DOHH2 (cell line): ENCODE measurements around the gene ACO1.

Experiments
- H3F3A ChIP-seq: fragments of 200-600 bp; sonication (generic), shearing (Covaris generic); 2 replicates; pipeline ENCODE4 v1.6.0; 2016; ENCODE audit warnings: antibody characterized with exemption, mild to moderate bottlenecking; ENCODE audit not compliant: control insufficient read depth, insufficient read depth
- H3K27ac ChIP-seq: fragments of 200-600 bp; sonication (generic); 2 replicates; pipeline ENCODE4 v1.5.1; 2014; ENCODE audit warnings: low read depth, mild to moderate bottlenecking, low read length, moderate library complexity
- H3K27me3 ChIP-seq: fragments of 200-600 bp; sonication (generic); 2 replicates; pipeline ENCODE4 v1.6.1; 2014; ENCODE audit warnings: mild to moderate bottlenecking, low read length, mixed read lengths; ENCODE audit not compliant: control insufficient read depth
- H3K36me3 ChIP-seq: fragments of 200-600 bp; sonication (generic); 2 replicates; pipeline ENCODE4 v1.6.1; 2014; ENCODE audit warnings: mild to moderate bottlenecking, low read length, moderate library complexity, mixed read lengths; ENCODE audit not compliant: control insufficient read depth
- H3K4me1 ChIP-seq: fragments of 200-600 bp; sonication (generic); 2 replicates; pipeline ENCODE4 v1.6.1; 2014; ENCODE audit warnings: mild to moderate bottlenecking, low read length, mixed read lengths; ENCODE audit not compliant: control insufficient read depth
- H3K4me2 ChIP-seq: fragments of 200-600 bp; sonication (generic); 2 replicates; pipeline ENCODE4 v1.6.0; 2014; ENCODE audit warnings: mild to moderate bottlenecking, low read length, moderate library complexity
- H3K4me3 ChIP-seq: fragments of 200-600 bp; sonication (generic); 2 replicates; pipeline ENCODE4 v1.5.1; 2014; ENCODE audit warnings: mild to moderate bottlenecking, low read length, mixed read lengths
- H3K79me2 ChIP-seq: fragments of 200-600 bp; sonication (generic); 2 replicates; pipeline ENCODE4 v1.6.1; 2014; ENCODE audit warnings: mild to moderate bottlenecking, low read length, mixed read lengths; ENCODE audit not compliant: control insufficient read depth
- H3K9me2 ChIP-seq: fragments of 200-600 bp; sonication (generic); replicated peaks from 2 replicates; pipeline ENCODE4 v1.6.1; 2014; ENCODE audit warnings: mild to moderate bottlenecking, low read length, mixed read lengths; ENCODE audit not compliant: control insufficient read depth
- H3K9me3 ChIP-seq: fragments of 200-600 bp; sonication (generic); 2 replicates; pipeline ENCODE4 v1.6.1; 2014; ENCODE audit warnings: antibody characterized with exemption, low read length, mixed read lengths; ENCODE audit not compliant: control insufficient read depth, insufficient read depth
- H4K20me1 ChIP-seq: fragments of 200-600 bp; sonication (generic); 2 replicates; pipeline ENCODE4 v1.6.0; 2014; ENCODE audit warnings: low read depth, mild to moderate bottlenecking, antibody characterized with exemption, low read length, moderate library complexity; ENCODE audit not compliant: control insufficient read depth, insufficient read depth
- EZH2phosphoT487 ChIP-seq: fragments of 200-600 bp; sonication (generic); IDR thresholded peaks from 2 replicates; pipeline ENCODE4 v1.6.1; 2017; ENCODE audit warnings: borderline replicate concordance, mild to moderate bottlenecking, antibody characterized with exemption, low read length, moderate library complexity, mixed read lengths
- TF ChIP-seq, protein P1 (sequence below): fragments of 200-600 bp; sonication (generic); IDR thresholded peaks from one replicate; pipeline ENCODE4 v1.5.1; 2014; ENCODE audit warnings: antibody characterized with exemption, mild to moderate bottlenecking, low read depth, low read length; ENCODE audit not compliant: poor library complexity, severe bottlenecking

ACO1 gene

GRCh38 chr9:32404856-32405255 is 20.4 kb downstream of the ACO1 start:
- H3K79me2 ChIP-seq, result no peaks in the 10 kb centered on the region
- TF ChIP-seq, protein P1, sequence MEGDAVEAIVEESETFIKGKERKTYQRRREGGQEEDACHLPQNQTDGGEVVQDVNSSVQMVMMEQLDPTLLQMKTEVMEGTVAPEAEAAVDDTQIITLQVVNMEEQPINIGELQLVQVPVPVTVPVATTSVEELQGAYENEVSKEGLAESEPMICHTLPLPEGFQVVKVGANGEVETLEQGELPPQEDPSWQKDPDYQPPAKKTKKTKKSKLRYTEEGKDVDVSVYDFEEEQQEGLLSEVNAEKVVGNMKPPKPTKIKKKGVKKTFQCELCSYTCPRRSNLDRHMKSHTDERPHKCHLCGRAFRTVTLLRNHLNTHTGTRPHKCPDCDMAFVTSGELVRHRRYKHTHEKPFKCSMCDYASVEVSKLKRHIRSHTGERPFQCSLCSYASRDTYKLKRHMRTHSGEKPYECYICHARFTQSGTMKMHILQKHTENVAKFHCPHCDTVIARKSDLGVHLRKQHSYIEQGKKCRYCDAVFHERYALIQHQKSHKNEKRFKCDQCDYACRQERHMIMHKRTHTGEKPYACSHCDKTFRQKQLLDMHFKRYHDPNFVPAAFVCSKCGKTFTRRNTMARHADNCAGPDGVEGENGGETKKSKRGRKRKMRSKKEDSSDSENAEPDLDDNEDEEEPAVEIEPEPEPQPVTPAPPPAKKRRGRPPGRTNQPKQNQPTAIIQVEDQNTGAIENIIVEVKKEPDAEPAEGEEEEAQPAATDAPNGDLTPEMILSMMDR, result no peak
- no peak for TF ChIP-seq EZH2phosphoT487
- no peak overlapping the region for H3K27ac ChIP-seq
- H3K4me1 ChIP-seq, result no peaks in the 10 kb centered on the region
- no peaks in the 10 kb centered on the region for H3K9me3 ChIP-seq
- H3K4me2 ChIP-seq, result no peak overlapping the region
- no peaks in the 10 kb centered on the region for H4K20me1 ChIP-seq
- no peaks in the 10 kb centered on the region for H3K9me2 ChIP-seq
- no peak overlapping the region for H3K4me3 ChIP-seq
- H3K36me3 ChIP-seq, result no peaks in the 10 kb centered on the region
- no peaks in the 10 kb centered on the region for H3K27me3 ChIP-seq
- no peaks in the 10 kb centered on the region for H3F3A ChIP-seq

DNA sequence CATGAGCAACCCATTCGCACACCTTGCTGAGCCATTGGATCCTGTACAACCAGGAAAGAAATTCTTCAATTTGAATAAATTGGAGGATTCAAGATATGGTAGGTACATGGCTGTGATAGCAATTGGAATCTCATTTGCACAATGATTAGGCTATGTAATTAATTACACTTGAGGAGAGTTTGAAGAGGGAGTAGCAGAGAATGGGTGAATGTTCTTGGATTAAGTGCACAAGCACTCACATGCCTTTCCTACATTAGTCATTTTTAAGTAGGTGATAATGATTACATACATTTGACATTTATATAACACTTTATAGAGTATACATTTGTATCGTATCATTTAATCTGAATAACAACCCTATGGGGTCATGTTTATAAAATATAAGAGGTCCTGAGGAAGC is 21.1 kb downstream of the ACO1 start:
- Histone ChIP-seq H3F3A (no peaks in the 10 kb centered on the region), H4K20me1 (no peaks in the 10 kb centered on the region), H3K4me3 (no peak overlapping the region), H3K4me2 (no peak overlapping the region), H3K9me2 (no peaks in the 10 kb centered on the region), H3K27ac (no peak overlapping the region), H3K9me3 (no peaks in the 10 kb centered on the region), H3K79me2 (no peaks in the 10 kb centered on the region), H3K36me3 (no peaks in the 10 kb centered on the region), H3K4me1 (no peaks in the 10 kb centered on the region), H3K27me3 (no peaks in the 10 kb centered on the region)
- TF ChIP-seq, protein P1, result no peak
- no peak for TF ChIP-seq EZH2phosphoT487

DNA sequence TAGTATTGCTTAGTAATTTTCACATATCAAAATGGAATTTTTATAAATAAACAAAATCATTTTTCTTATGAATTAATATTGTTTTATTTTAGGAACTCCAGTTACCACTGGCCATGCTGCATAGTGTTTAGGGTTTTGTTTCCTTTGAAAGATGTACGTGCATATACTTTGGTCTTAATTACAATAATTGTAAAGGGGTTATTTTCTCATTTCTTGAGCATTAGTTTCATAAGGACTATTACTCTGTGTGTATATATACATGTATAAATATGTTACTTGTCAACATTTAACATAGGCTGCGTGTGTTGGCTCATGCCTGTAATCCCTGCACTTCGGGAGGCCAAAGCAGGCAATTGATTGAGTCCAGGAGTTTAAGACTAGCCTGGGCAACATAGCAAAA is 21.6 kb downstream of the ACO1 start:
- Histone ChIP-seq H3K27ac (no peak overlapping the region), H3K4me1 (no peaks in the 10 kb centered on the region), H3K9me2 (no peaks in the 10 kb centered on the region), H3K9me3 (no peaks in the 10 kb centered on the region), H3K36me3 (no peaks in the 10 kb centered on the region), H4K20me1 (no peaks in the 10 kb centered on the region), H3K4me3 (no peak overlapping the region), H3K79me2 (no peaks in the 10 kb centered on the region), H3K4me2 (no peak overlapping the region), H3F3A (no peaks in the 10 kb centered on the region), H3K27me3 (no peaks in the 10 kb centered on the region)
- TF ChIP-seq, protein P1, result no peak
- TF ChIP-seq EZH2phosphoT487, result no peak

DNA sequence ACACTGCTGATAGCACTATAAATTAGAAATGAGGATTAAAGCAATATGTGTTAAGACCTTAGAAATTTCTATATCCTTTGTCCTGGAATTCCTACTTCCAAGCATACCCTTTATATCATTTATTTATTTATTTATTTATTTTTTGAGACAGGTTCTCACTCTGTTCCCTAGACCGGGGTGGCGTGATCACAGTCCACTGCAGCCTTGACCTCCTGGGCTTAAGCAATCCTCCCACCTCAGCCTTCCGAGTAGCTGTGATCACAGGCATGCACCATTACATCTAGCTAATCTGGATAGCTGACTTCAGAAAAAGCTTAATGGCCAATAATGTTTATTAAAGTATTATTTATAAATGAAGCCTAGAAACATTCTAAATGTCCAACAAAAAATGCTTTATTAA is 27.3 kb downstream of the ACO1 start:
- H3K9me3 ChIP-seq, result no peaks in the 10 kb centered on the region
- H4K20me1 ChIP-seq, result no peaks in the 10 kb centered on the region
- H3K36me3 ChIP-seq, result no peaks in the 10 kb centered on the region
- H3K9me2 ChIP-seq, result no peaks in the 10 kb centered on the region
- TF ChIP-seq, protein P1, result no peak
- TF ChIP-seq EZH2phosphoT487, result no peak
- H3F3A ChIP-seq, result no peaks in the 10 kb centered on the region
- no peaks in the 10 kb centered on the region for H3K4me1 ChIP-seq
- H3K79me2 ChIP-seq, result no peaks in the 10 kb centered on the region
- no peaks in the 10 kb centered on the region for H3K27me3 ChIP-seq
- H3K4me3 ChIP-seq, result no peak overlapping the region
- no peak overlapping the region for H3K4me2 ChIP-seq
- H3K27ac ChIP-seq, result no peak overlapping the region
